Right atrium auricular region (tissue), 2 donors: ENCODE measurements around the gene PIK3R3. TPM values are rescaled to one million over a fixed set of nuclear protein-coding genes. Genes with fewer than 3 reads are reported as not detected.
A peak's percentile ranks its signal among the peaks of the same experiment; 100 is the strongest.

ENCODE experiments used
- DNase-seq: peaks from one replicate; pipeline ENCODE4 v3.0.0-alpha.2; 2019; ENCODE audit warnings: low spot score
- H3K27ac ChIP-seq, 2 donors: fragments of 200-600 bp; sonication (generic); 1 replicate in 1 of 2; 2 replicates in 1 of 2; pipeline ENCODE4 v1.5.1; 2016 to 2019
- H3K27me3 ChIP-seq, 2 donors: fragments of 200-600 bp; sonication (generic); one replicate each; pipeline versions ENCODE4 v1.5.1 to v1.6.0; 2017 to 2019
- H3K36me3 ChIP-seq: fragments of 200-600 bp; sonication (generic); one replicate; pipeline ENCODE4 v1.5.1; 2016
- H3K4me1 ChIP-seq, 2 donors: fragments of 200-600 bp; sonication (generic); one replicate each; pipeline versions ENCODE4 v1.5.1 to v1.6.0; 2017 to 2019
- H3K4me3 ChIP-seq, 2 donors: fragments of 200-600 bp; sonication (generic); 1 replicate in 1 of 2; 2 replicates in 1 of 2; pipeline ENCODE4 v1.5.1; 2017 to 2019; ENCODE audit warnings: mild to moderate bottlenecking in 1 of 2, moderate library complexity in 1 of 2
- H3K9me3 ChIP-seq, 2 donors: fragments of 200-600 bp; sonication (generic); one replicate each; pipeline ENCODE4 v1.5.1; 2019
- total RNA-seq, 2 donors: library from RNA; depleted of rRNA; stranded (reverse); fragments of >200 nt; gene quantifications; one replicate each; pipeline ENCODE4 v1.1.0, GENCODE V29; 2016
- TF ChIP-seq, protein P1 (sequence below), 2 donors: fragments of 200-600 bp; sonication (generic); IDR thresholded peaks; one replicate each; pipeline ENCODE4 v1.5.1; 2019; ENCODE audit warnings: antibody characterized with exemption in 2 of 2

PIK3R3 gene
- total RNA-seq, 2 donors from 2014 or later: 24.3 to 35.3 TPM

GRCh38 chr1:46003315-46003714 is 129.1 kb downstream of the PIK3R3 start:
- TF ChIP-seq, protein P1, sequence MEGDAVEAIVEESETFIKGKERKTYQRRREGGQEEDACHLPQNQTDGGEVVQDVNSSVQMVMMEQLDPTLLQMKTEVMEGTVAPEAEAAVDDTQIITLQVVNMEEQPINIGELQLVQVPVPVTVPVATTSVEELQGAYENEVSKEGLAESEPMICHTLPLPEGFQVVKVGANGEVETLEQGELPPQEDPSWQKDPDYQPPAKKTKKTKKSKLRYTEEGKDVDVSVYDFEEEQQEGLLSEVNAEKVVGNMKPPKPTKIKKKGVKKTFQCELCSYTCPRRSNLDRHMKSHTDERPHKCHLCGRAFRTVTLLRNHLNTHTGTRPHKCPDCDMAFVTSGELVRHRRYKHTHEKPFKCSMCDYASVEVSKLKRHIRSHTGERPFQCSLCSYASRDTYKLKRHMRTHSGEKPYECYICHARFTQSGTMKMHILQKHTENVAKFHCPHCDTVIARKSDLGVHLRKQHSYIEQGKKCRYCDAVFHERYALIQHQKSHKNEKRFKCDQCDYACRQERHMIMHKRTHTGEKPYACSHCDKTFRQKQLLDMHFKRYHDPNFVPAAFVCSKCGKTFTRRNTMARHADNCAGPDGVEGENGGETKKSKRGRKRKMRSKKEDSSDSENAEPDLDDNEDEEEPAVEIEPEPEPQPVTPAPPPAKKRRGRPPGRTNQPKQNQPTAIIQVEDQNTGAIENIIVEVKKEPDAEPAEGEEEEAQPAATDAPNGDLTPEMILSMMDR (IDR thresholded peaks at IDR 0.05): no peak
- no peak overlapping the region for H3K4me3 ChIP-seq
- no peaks in the 10 kb centered on the region for H3K9me3 ChIP-seq
- H3K27me3 ChIP-seq: no peaks in the 10 kb centered on the region
- peaks cover 54% of the 10 kb centered on the region for H3K36me3 ChIP-seq
- H3K27ac ChIP-seq: no peak overlapping the region
- no peak for DNase-seq
- H3K4me1 ChIP-seq: peaks cover 0 to 30% of the 10 kb centered on the region in 2 donors

DNA sequence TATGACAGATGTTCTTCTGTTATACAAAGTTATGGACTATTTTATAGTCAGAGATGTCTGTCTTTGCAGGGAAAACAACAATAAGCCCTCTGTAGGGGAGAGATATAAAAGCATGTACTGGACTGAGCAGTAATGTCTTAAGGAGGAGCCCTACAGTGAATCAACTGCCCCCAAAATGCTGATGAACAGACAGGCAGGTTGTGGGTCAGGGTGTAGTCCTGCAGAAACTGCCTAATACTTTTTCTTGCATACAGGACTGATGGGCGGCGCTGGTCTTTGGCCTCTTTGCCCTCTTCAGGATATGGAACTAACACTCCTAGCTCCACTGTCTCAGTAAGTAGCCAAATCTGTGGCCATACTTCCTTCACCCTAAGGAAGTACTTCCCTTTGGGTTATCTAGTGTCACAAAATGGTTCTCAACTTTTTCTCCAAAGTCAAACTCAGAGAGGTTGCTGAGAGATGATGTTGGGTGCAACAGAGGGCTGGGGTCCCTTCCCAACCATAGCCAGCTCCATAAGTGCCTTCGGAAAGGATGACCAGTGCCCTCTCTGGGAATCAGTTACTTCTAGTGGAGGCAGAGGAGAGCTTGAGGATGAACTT is 129.8 kb downstream of the PIK3R3 start:
- TF ChIP-seq, protein P1 (IDR thresholded peaks at IDR 0.05): no peak
- Histone ChIP-seq H3K27me3 (no peaks in the 10 kb centered on the region), H3K4me3 (no peak overlapping the region), H3K27ac (no peak overlapping the region), H3K4me1 (peaks cover 0 to 23% of the 10 kb centered on the region in 2 donors), H3K9me3 (no peaks in the 10 kb centered on the region), H3K36me3 (peaks cover 48% of the 10 kb centered on the region)
- DNase-seq: peak; percentile 4

DNA sequence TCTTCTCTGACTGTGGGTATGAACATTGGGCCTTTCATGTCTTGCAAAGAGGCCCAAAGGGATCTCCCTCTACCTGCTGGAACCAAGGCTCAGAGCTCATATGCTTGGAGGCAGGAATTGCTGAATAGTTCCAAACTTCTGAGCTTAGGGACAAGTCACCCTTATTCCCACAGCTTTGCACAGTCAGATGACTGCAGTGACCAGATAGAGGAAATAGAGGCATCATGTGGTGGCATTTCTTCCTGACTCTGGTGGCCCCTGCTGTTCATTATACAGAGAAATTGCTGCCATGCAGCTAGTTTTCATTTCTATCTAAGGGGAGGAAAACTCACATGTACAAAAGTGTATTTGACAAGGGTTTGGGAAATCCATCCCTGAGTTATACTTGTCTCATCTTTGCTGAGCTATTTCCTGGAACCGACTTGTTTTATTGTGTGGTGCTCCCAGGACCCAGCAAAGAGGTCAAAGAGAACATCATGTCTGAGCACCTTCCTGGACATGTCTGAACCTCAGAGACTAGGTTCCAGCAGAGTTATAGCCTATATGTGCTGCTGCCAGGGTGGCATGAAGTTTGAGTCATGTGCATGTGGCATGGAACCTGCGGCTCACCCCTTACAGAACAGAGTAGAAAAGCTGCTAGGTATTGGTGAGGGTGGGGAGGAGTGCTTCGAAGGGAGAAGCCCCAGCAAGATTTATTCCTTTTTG is 131.2 kb downstream of the PIK3R3 start:
- H3K27ac ChIP-seq: no peak overlapping the region
- peaks cover 34% of the 10 kb centered on the region for H3K36me3 ChIP-seq
- H3K4me1 ChIP-seq: peaks cover 0 to 20% of the 10 kb centered on the region in 2 donors

GRCh38 chr1:45999507-45999906 is 132.9 kb downstream of the PIK3R3 start:
- Histone ChIP-seq H3K4me1 (peaks cover 0 to 11% of the 10 kb centered on the region in 2 donors), H3K9me3 (no peaks in the 10 kb centered on the region), H3K4me3 (no peak overlapping the region), H3K27me3 (no peaks in the 10 kb centered on the region), H3K36me3 (peaks cover 23% of the 10 kb centered on the region), H3K27ac (no peak overlapping the region)
- TF ChIP-seq, protein P1 (IDR thresholded peaks at IDR 0.05): no peak
- DNase-seq: no peak

More for the DNA sequence above, 131.2 kb downstream of the PIK3R3 start:
- TF ChIP-seq, protein P1 (IDR thresholded peaks at IDR 0.05): no peak
- Histone ChIP-seq H3K27me3 (no peaks in the 10 kb centered on the region), H3K4me3 (no peak overlapping the region), H3K9me3 (no peaks in the 10 kb centered on the region)
- DNase-seq: no peak

GRCh38 chr1:45998020-45998617 is 134.3 kb downstream of the PIK3R3 start:
- TF ChIP-seq, protein P1 (IDR thresholded peaks at IDR 0.05): no peak
- Histone ChIP-seq H3K27me3 (no peaks in the 10 kb centered on the region), H3K9me3 (no peaks in the 10 kb centered on the region), H3K36me3 (peaks cover 14% of the 10 kb centered on the region), H3K27ac (no peak overlapping the region), H3K4me1 (peaks cover 0 to 11% of the 10 kb centered on the region in 2 donors), H3K4me3 (no peak overlapping the region)
- DNase-seq: no peak
